Measurements from ENCODE around the gene MRPS23.
A peak's percentile ranks its signal among the peaks of the same experiment; 100 is the strongest.
"Not testable (repeated sequence)": the region's sequence is repeated elsewhere in the genome, so short reads cannot be mapped to it uniquely, and the experiment has no call there.

Gene MRPS23

GRCh38 chr17:57849163-57849873 is 526 bp downstream of the MRPS23 start:
- no peak for DNase-seq (ENCODE audit: extremely low read depth, low read depth)
- TF ChIP-seq CTCF (IDR thresholded peaks at IDR 0.05; ENCODE audit: low read depth, low read length, missing control alignments), result no peak

GRCh38 chr17:57846056-57846945 is 3.5 kb downstream of the MRPS23 start:
- not testable (repeated sequence) for DNase-seq (ENCODE audit: extremely low read depth, low read depth)

More at GRCh38 chr17:57849163-57849873, 526 bp downstream of the MRPS23 start:
- H3K4me3 ChIP-seq (replicated peaks; ENCODE audit: low read depth, low read length), result peak overlapping the region; percentile 94

DNA sequence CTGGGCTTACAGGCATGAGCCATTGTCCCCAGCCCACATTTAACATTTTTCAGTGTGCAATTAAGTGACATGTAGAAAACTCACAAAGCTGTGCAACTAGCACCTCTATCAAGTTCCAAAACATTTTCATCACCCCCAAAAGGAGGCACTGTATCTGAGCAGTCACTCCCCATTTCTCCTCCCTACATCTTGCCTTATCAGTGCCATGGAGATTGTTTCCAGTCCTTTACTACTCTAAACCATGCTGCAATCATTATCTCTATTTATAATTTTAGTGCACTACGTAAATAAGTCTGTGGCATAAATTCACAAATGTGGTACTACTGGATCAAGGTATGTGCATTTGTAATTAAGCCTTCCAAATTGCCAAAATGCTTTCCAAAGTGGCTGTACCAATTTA is 7.6 kb downstream of the MRPS23 start:
- TF ChIP-seq CTCF (IDR thresholded peaks at IDR 0.05; ENCODE audit: low read depth, low read length, missing control alignments), result no peak
- no peak for DNase-seq (ENCODE audit: extremely low read depth, low read depth)

More at GRCh38 chr17:57846056-57846945, 3.5 kb downstream of the MRPS23 start:
- not testable (repeated sequence) for H3K4me3 ChIP-seq (replicated peaks; ENCODE audit: low read depth, low read length)

GRCh38 chr17:57839571-57839923 is 10.3 kb downstream of the MRPS23 start:
- H3K4me3 ChIP-seq (replicated peaks; ENCODE audit: low read depth, low read length), result no peak overlapping the region
- no peak for TF ChIP-seq CTCF (IDR thresholded peaks at IDR 0.05; ENCODE audit: low read depth, low read length, missing control alignments)
- no peak for DNase-seq (ENCODE audit: extremely low read depth, low read depth)

More for the DNA sequence above, 7.6 kb downstream of the MRPS23 start:
- H3K4me3 ChIP-seq (replicated peaks; ENCODE audit: low read depth, low read length), result no peak overlapping the region

- H3K4me3 ChIP-seq (replicated peaks; ENCODE audit: low read depth, low read length), result no peak overlapping the region
- DNase-seq (ENCODE audit: extremely low read depth, low read depth), result no peak
- no peak for TF ChIP-seq CTCF (IDR thresholded peaks at IDR 0.05; ENCODE audit: low read depth, low read length, missing control alignments)
These were observed 10.8 kb downstream of the MRPS23 start for GRCh38 chr17:57838857-57839570.

GRCh38 chr17:57838453-57838852 is 11.4 kb downstream of the MRPS23 start:
- no peak for DNase-seq (ENCODE audit: extremely low read depth, low read depth)
- H3K4me3 ChIP-seq (replicated peaks; ENCODE audit: low read depth, low read length), result no peak overlapping the region
- no peak for TF ChIP-seq CTCF (IDR thresholded peaks at IDR 0.05; ENCODE audit: low read depth, low read length, missing control alignments)

Data from HFF-Myc (cell line).